ENCODE data around the gene TDRD7. TPM values are rescaled to one million over a fixed set of nuclear protein-coding genes. Genes with fewer than 3 reads are reported as not detected.

The TDRD7 gene
- total and polyA plus RNA-seq, 2 of the 8 experiments (the other 6 are each of a cell fraction or from before 2014, with no cell fraction given): 1.2 to 2.3 TPM

- WGBS, 2 experiments (ENCODE audit: extremely low coverage in 1 of 2, insufficient coverage in 1 of 2, insufficient read length in 1 of 2, insufficient replicate concordance in 2 of 2, low coverage in 1 of 2, low lambda C conversion rate in 2 of 2, missing lambda C conversion rate in 1 of 2): 74% methylated on average over 4 of the region's 4 CpGs; no CpG with 5 or more reads in 1 of the 2 experiments
- H3K4ac ChIP-seq (replicated peaks; ENCODE audit: insufficient read length, low read depth, low read length): no peak overlapping the region
- FAIRE-seq (no peak), DNase-seq (ENCODE audit: low read depth in 1 of 2, low spot score in 2 of 2) (no peak)
- no peak overlapping the region for H2BK5ac ChIP-seq (ENCODE audit: low read depth, low read length)
- ChIA-PET CTCF (ENCODE audit: partially characterized antibody) (interaction anchor here (0.7 to 1.8 kb wide), 4 partner anchors 55 to 74 kb away, joined by 3 to 6 read pairs (median 4); no protein-coding TSS in a partner anchor), POLR2A (ENCODE audit: partially characterized antibody) (no interaction called here)
- H2AK5ac ChIP-seq (ENCODE audit: low read depth, low read length): no peak overlapping the region
- H4K91ac ChIP-seq (replicated peaks; ENCODE audit: insufficient read length, low read length): no peak overlapping the region
- H4K20me1 ChIP-seq (replicated peaks in 1 of 2; ENCODE audit: control insufficient read depth in 1 of 2, insufficient read depth in 2 of 2, low read length in 2 of 2): no peaks in the 10 kb centered on the region
- no peak overlapping the region for H3K4me3 ChIP-seq (ENCODE audit: extremely low read depth in 1 of 4, insufficient read depth in 2 of 4, low read depth in 3 of 4, low read length in 4 of 4)
- no peak overlapping the region for H2BK20ac ChIP-seq (ENCODE audit: low read length)
- H3K79me1 ChIP-seq (ENCODE audit: low read depth, low read length): no peaks in the 10 kb centered on the region
- H3K9ac ChIP-seq (replicated peaks in 1 of 4; ENCODE audit: extremely low read depth in 1 of 4, low read depth in 3 of 4, low read length in 3 of 4): no peak overlapping the region
- TF ChIP-seq ASH2L (IDR thresholded peaks at IDR 0.05; ENCODE audit: low read length) (no peak), SIN3A (conservative IDR thresholded peaks at IDR 0.05 in 1 of 2, IDR thresholded peaks at IDR 0.05 in 1 of 2; ENCODE audit: low read depth in 1 of 2, low read length in 2 of 2) (no peak)
- H4K8ac ChIP-seq (ENCODE audit: extremely low read depth, insufficient read depth, low read length): no peak overlapping the region
- H3K9me3 ChIP-seq (ENCODE audit: insufficient read depth in 2 of 2, low read depth in 1 of 2, low read length in 1 of 2): no peaks in the 10 kb centered on the region
- no peak overlapping the region for H3K4me2 ChIP-seq (ENCODE audit: insufficient read depth in 1 of 2, low read depth in 2 of 2, low read length in 2 of 2)
- H3K18ac ChIP-seq (ENCODE audit: extremely low read depth, low read length): no peak overlapping the region
- H4K5ac ChIP-seq (ENCODE audit: insufficient read length, low read depth, low read length): no peak overlapping the region
- no peak overlapping the region for H3K23ac ChIP-seq (ENCODE audit: insufficient read length)
- no peak overlapping the region for H2BK15ac ChIP-seq (ENCODE audit: low read length)
- no peak overlapping the region for H3K56ac ChIP-seq (replicated peaks; ENCODE audit: insufficient read length, low read depth, low read length)
- no peaks in the 10 kb centered on the region for H3K36me3 ChIP-seq (ENCODE audit: control insufficient read depth in 2 of 4, insufficient read depth in 4 of 4, low read length in 3 of 4)
- no peaks in the 10 kb centered on the region for H3K23me2 ChIP-seq (ENCODE audit: low read depth, low read length)
- H3K79me2 ChIP-seq (ENCODE audit: control insufficient read depth in 1 of 2, insufficient read depth in 2 of 2, low read length in 2 of 2): no peaks in the 10 kb centered on the region
- H3K4me1 ChIP-seq (replicated peaks in 1 of 4; ENCODE audit: control insufficient read depth in 3 of 4, insufficient read depth in 4 of 4, low read length in 3 of 4): peaks cover 5 to 22% (median 16%) of the 10 kb centered on the region in 4 experiments
- no peak overlapping the region for H2BK12ac ChIP-seq (ENCODE audit: low read depth, low read length)
- no peak overlapping the region for H3K27ac ChIP-seq (ENCODE audit: low read depth, low read length)
- no peak overlapping the region for H2AFZ ChIP-seq (ENCODE audit: low read length)
- H3K14ac ChIP-seq (ENCODE audit: insufficient read length): no peak overlapping the region
- no peaks in the 10 kb centered on the region for H3K27me3 ChIP-seq (replicated peaks in 1 of 4; ENCODE audit: control insufficient read depth in 3 of 4, extremely low read depth in 1 of 4, insufficient read depth in 3 of 4, low read length in 3 of 4)
- H2BK120ac ChIP-seq (replicated peaks; ENCODE audit: low read depth, low read length): no peak overlapping the region
Measured at GRCh38 chr9:97524424-97524823, 112.5 kb downstream of the TDRD7 start.

Data from H1 (cell line).